Activated CD8-positive, alpha-beta memory T cell treated with anti-CD3 and anti-CD28 coated beads for 4 hours (primary cell): ENCODE data around the gene ERG28.

Source experiments
- DNase-seq, 2 donors: peaks; one replicate each; pipeline ENCODE4 v3.0.0-alpha.2; 2020; ENCODE audit warnings: low read depth in 2 of 2

The ERG28 gene

GRCh38 chr14:75658957-75659356, 1.7 kb downstream of the ERG28 start:
- DNase-seq: no peak

GRCh38 chr14:75657331-75657730, 3.3 kb downstream of the ERG28 start:
- no peak for DNase-seq

- no peak for DNase-seq
Observed at GRCh38 chr14:75655235-75655634, 5.4 kb downstream of the ERG28 start.

- peak; percentile 62 to 69 for DNase-seq
Observed at GRCh38 chr14:75654127-75654732, 6.4 kb downstream of the ERG28 start.

- DNase-seq: no peak
Observed at GRCh38 chr14:75653563-75653962, 7.1 kb downstream of the ERG28 start.

- DNase-seq: no peak
Observed at GRCh38 chr14:75650253-75651058, 10.2 kb downstream of the ERG28 start.

- no peak for DNase-seq
Observed at GRCh38 chr14:75649773-75650172, 10.9 kb downstream of the ERG28 start.

GRCh38 chr14:75649337-75649736, 11.3 kb downstream of the ERG28 start:
- DNase-seq: no peak

GRCh38 chr14:75648066-75648838, 12.4 kb downstream of the ERG28 start:
- no peak for DNase-seq

- no peak for DNase-seq
Observed at GRCh38 chr14:75647640-75648039, 13.0 kb downstream of the ERG28 start.

- no peak for DNase-seq
Observed at GRCh38 chr14:75646762-75647161, 13.9 kb downstream of the ERG28 start.

- no peak for DNase-seq
Observed at GRCh38 chr14:75645056-75645455, 15.6 kb downstream of the ERG28 start.

- no peak for DNase-seq
Observed at GRCh38 chr14:75643985-75644384, 16.7 kb downstream of the ERG28 start.

GRCh38 chr14:75640876-75641275, 19.8 kb downstream of the ERG28 start:
- no peak for DNase-seq

- DNase-seq: no peak
Observed at GRCh38 chr14:75636100-75636692, 24.5 kb downstream of the ERG28 start.

- no peak for DNase-seq
Observed at GRCh38 chr14:75634848-75635247, 25.8 kb downstream of the ERG28 start.

GRCh38 chr14:75631453-75631831, 29.2 kb downstream of the ERG28 start:
- DNase-seq: no peak

- no peak for DNase-seq
Observed at GRCh38 chr14:75630695-75631452, 29.8 kb downstream of the ERG28 start.

GRCh38 chr14:75628816-75629215, 31.9 kb downstream of the ERG28 start:
- no peak for DNase-seq

GRCh38 chr14:75627406-75627805, 33.3 kb downstream of the ERG28 start:
- no peak for DNase-seq

- DNase-seq: no peak
Observed at GRCh38 chr14:75626863-75627262, 33.8 kb downstream of the ERG28 start.

GRCh38 chr14:75626396-75626795, 34.3 kb downstream of the ERG28 start:
- DNase-seq: no peak
